Left lung (tissue), 10 donors: ENCODE data around the gene GRM1. TPM values are rescaled to one million over a fixed set of nuclear protein-coding genes. Genes with fewer than 3 reads are reported as not detected.

Source experiments
- ATAC-seq: fragments of 200-7000 bp; cut with Tn5 transposase; one replicate; pipeline ENCODE4 v1.9.1; 2020; ENCODE audit warnings: moderate library complexity
- DNase-seq, 4 donors: peaks; one replicate each; pipeline ENCODE4 v3.0.0-alpha.2; 2013 to 2020
- H3K27ac ChIP-seq, 2 donors: fragments of 200-600 bp; sonication (generic) in 1 of 2; one replicate each; pipeline versions ENCODE4 v1.5.0 to v1.8.0; 2020 to 2021
- H3K27me3 ChIP-seq, 2 donors: fragments of 200-600 bp; sonication (generic) in 1 of 2; one replicate each; pipeline versions ENCODE4 v1.5.0 to v1.8.0; 2020 to 2021
- H3K36me3 ChIP-seq, 2 donors: fragments of 200-600 bp; sonication (generic) in 1 of 2; one replicate each; pipeline versions ENCODE4 v1.5.0 to v1.8.0; 2020 to 2021
- H3K4me1 ChIP-seq, 2 donors: fragments of 200-600 bp; one replicate each; pipeline ENCODE4 v1.8.0; 2021
- H3K4me3 ChIP-seq, 2 donors: fragments of 200-600 bp; sonication (generic) in 1 of 2; one replicate each; pipeline versions ENCODE4 v1.5.0 to v1.8.0; 2020 to 2021; ENCODE audit warnings: mild to moderate bottlenecking in 1 of 2
- H3K9me3 ChIP-seq, 2 donors: fragments of 200-600 bp; sonication (generic) in 1 of 2; one replicate each; pipeline versions ENCODE4 v1.5.0 to v1.8.0; 2020 to 2021
- CTCF ChIP-seq, 2 donors: fragments of 200-600 bp; sonication (generic) in 1 of 2; IDR thresholded peaks; one replicate each; pipeline versions ENCODE4 v1.5.0 to v1.8.0; 2021; ENCODE audit warnings: antibody characterized with exemption in 2 of 2
- intact Hi-C, 2 donors: fragments of 100-400 bp; cut with DNase I; formaldehyde crosslinking; loops; one replicate each; pipeline versions ENCODE4 v1.11.2 to v1.14.2; 2022
- polyA plus RNA-seq, 6 donors: library from polyadenylated mRNA; unstranded; fragments of 120-200 nt; gene quantifications; one replicate each; pipeline ENCODE4 v1.2.1, GENCODE V29; 2013; ENCODE audit not compliant: insufficient read length in 6 of 6
- total RNA-seq, 2 donors: library from RNA; stranded (reverse); fragmentation: NEBNext Ultra II Directional; extraction: Animal tissue kit (Norgen Biotek cat#: 25700); gene quantifications; one replicate each; pipeline ENCODE4 v1.2.1, GENCODE V29; 2021
- donor health status: DM: no; HTN: yes; CAD: no.
- donor health status: DM: no; HTN: no; CAD: no.

The GRM1 gene
- total and polyA plus RNA-seq, 8 donors = 0.04 to 0.10 (median 0.07) TPM; not detected in 1

- no peaks in the 10 kb centered on the region for H3K9me3 ChIP-seq
- no peaks in the 10 kb centered on the region for H3K27me3 ChIP-seq
- H3K36me3 ChIP-seq = no peaks in the 10 kb centered on the region
- DNase-seq (no peak), ATAC-seq (no peak)
- H3K4me1 ChIP-seq = peaks cover 0 to 6% of the 10 kb centered on the region in 2 donors
- no peak overlapping the region for H3K4me3 ChIP-seq
- no peak overlapping the region for H3K27ac ChIP-seq
- no peak for TF ChIP-seq CTCF (IDR thresholded peaks at IDR 0.05)
- intact Hi-C loops = no loop called here
Observed at GRCh38 chr6:146282837-146283236, 254.0 kb downstream of the GRM1 start.

GRCh38 chr6:146284311-146284710 lies 255.4 kb downstream of the GRM1 start:
- H3K9me3 ChIP-seq = no peaks in the 10 kb centered on the region
- intact Hi-C loops = no loop called here

GRCh38 chr6:146286961-146287360 lies 258.1 kb downstream of the GRM1 start:
- H3K4me3 ChIP-seq = no peak overlapping the region

More at GRCh38 chr6:146284311-146284710, 255.4 kb downstream of the GRM1 start:
- Histone ChIP-seq H3K36me3 (no peaks in the 10 kb centered on the region), H3K27ac (no peak overlapping the region), H3K4me1 (peaks cover 0 to 6% of the 10 kb centered on the region in 2 donors), H3K4me3 (no peak overlapping the region), H3K27me3 (no peaks in the 10 kb centered on the region)
- no peak for ATAC-seq
- TF ChIP-seq CTCF (IDR thresholded peaks at IDR 0.05) = no peak
- DNase-seq = no peak

GRCh38 chr6:146287691-146288369 lies 259.0 kb downstream of the GRM1 start:
- Histone ChIP-seq H3K36me3 (no peaks in the 10 kb centered on the region), H3K4me3 (no peak overlapping the region), H3K27ac (no peak overlapping the region), H3K27me3 (no peaks in the 10 kb centered on the region), H3K9me3 (no peaks in the 10 kb centered on the region), H3K4me1 (peaks cover 0 to 6% of the 10 kb centered on the region in 2 donors)
- ATAC-seq = no peak
- no peak for TF ChIP-seq CTCF (IDR thresholded peaks at IDR 0.05)
- no peak for DNase-seq
- intact Hi-C loops = no loop called here

More at GRCh38 chr6:146286961-146287360, 258.1 kb downstream of the GRM1 start:
- Histone ChIP-seq H3K27me3 (no peaks in the 10 kb centered on the region), H3K36me3 (no peaks in the 10 kb centered on the region), H3K4me1 (peaks cover 0 to 6% of the 10 kb centered on the region in 2 donors), H3K27ac (no peak overlapping the region), H3K9me3 (no peaks in the 10 kb centered on the region)
- ATAC-seq = no peak
- DNase-seq = peak in 1 of 4 donors; percentile 16
- intact Hi-C loops = no loop called here
- TF ChIP-seq CTCF (IDR thresholded peaks at IDR 0.05) = no peak

DNA sequence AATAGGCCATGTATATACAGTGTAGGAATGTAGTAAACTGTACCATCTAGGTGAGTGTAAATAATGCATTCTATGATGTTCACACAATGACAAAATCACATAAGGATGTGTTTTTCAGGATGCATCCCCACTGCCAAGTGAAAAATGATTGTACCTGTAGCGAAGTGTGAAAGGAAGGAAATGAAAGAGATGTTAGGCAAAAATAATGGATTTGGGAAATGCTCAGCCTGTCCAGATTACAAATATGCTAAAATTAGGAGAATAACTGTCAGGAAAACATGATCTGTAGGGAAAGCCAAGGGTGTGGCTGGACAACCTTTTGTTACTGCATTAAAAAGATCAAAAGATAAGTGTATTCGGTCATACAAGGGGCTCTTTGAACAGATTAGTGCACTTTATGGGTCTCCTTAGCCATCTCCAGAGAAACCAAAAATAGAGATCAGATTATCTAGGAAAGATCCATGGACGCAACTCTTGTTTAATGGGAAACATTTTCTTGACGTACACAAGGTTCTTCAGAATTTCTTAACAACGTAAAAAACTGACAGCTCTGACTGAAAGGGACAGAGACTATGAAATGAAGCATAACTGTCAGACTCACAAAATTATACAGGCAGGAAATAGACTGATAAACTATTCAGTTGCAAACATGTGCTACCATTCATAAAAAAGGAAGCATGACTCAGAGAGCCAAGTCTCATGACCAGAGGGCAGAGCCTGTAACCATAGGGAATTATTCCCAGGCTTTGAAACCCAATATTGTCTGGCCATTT lies 261.1 kb downstream of the GRM1 start:
- ATAC-seq (peak; percentile 68), DNase-seq (no peak)
- Histone ChIP-seq H3K4me1 (peaks cover 0 to 6% of the 10 kb centered on the region in 2 donors), H3K9me3 (no peaks in the 10 kb centered on the region), H3K36me3 (no peaks in the 10 kb centered on the region), H3K27ac (peak overlapping the region; percentile 2 to 56), H3K4me3 (no peak overlapping the region), H3K27me3 (no peaks in the 10 kb centered on the region)
- TF ChIP-seq CTCF (IDR thresholded peaks at IDR 0.05) = no peak
- intact Hi-C loops = no loop called here
